ENCODE results near the gene CLEC7A.

The CLEC7A gene

GRCh38 chr12:10142976-10143589 lies 13.1 kb upstream of the CLEC7A start:
- no peak for DNase-seq (ENCODE audit: low read depth, low spot score)

GRCh38 chr12:10140001-10140400 lies 10.0 kb upstream of the CLEC7A start:
- DNase-seq (ENCODE audit: low read depth, low spot score): peak; percentile 35

GRCh38 chr12:10136637-10137205 lies 6.7 kb upstream of the CLEC7A start:
- DNase-seq (ENCODE audit: low read depth, low spot score): no peak

- no peak for DNase-seq (ENCODE audit: low read depth, low spot score)
Measured at GRCh38 chr12:10135126-10135525, 5.1 kb upstream of the CLEC7A start.

- no peak for DNase-seq (ENCODE audit: low read depth, low spot score)
Measured at GRCh38 chr12:10132850-10133370, 2.9 kb upstream of the CLEC7A start.

GRCh38 chr12:10131111-10131690 lies 1.2 kb upstream of the CLEC7A start:
- DNase-seq (ENCODE audit: low read depth, low spot score): no peak

GRCh38 chr12:10128687-10129086 lies 1.3 kb downstream of the CLEC7A start:
- DNase-seq (ENCODE audit: low read depth, low spot score): no peak

GRCh38 chr12:10126413-10126812 lies 3.6 kb downstream of the CLEC7A start:
- DNase-seq (ENCODE audit: low read depth, low spot score): no peak

GRCh38 chr12:10122689-10123088 lies 7.3 kb downstream of the CLEC7A start:
- no peak for DNase-seq (ENCODE audit: low read depth, low spot score)

- no peak for DNase-seq (ENCODE audit: low read depth, low spot score)
Measured at GRCh38 chr12:10121278-10121677, 8.7 kb downstream of the CLEC7A start.

GRCh38 chr12:10119066-10119465 lies 10.9 kb downstream of the CLEC7A start:
- no peak for DNase-seq (ENCODE audit: low read depth, low spot score)

- DNase-seq (ENCODE audit: low read depth, low spot score): no peak
Measured at GRCh38 chr12:10115890-10116289, 14.1 kb downstream of the CLEC7A start.

GRCh38 chr12:10115311-10115710 lies 14.7 kb downstream of the CLEC7A start:
- DNase-seq (ENCODE audit: low read depth, low spot score): no peak

- DNase-seq (ENCODE audit: low read depth, low spot score): no peak
Measured at GRCh38 chr12:10113920-10114319, 16.1 kb downstream of the CLEC7A start.

- no peak for DNase-seq (ENCODE audit: low read depth, low spot score)
Measured at GRCh38 chr12:10113075-10113474, 16.9 kb downstream of the CLEC7A start.

GRCh38 chr12:10111451-10111850 lies 18.5 kb downstream of the CLEC7A start:
- peak; percentile 82 for DNase-seq (ENCODE audit: low read depth, low spot score)

- no peak for DNase-seq (ENCODE audit: low read depth, low spot score)
Measured at GRCh38 chr12:10110256-10110844, 19.6 kb downstream of the CLEC7A start.

GRCh38 chr12:10102322-10102721 lies 27.7 kb downstream of the CLEC7A start:
- no peak for DNase-seq (ENCODE audit: low read depth, low spot score)

- no peak for DNase-seq (ENCODE audit: low read depth, low spot score)
Measured at GRCh38 chr12:10101648-10102220, 28.3 kb downstream of the CLEC7A start.

- DNase-seq (ENCODE audit: low read depth, low spot score): peak; percentile 77
Measured at GRCh38 chr12:10101042-10101579, 28.9 kb downstream of the CLEC7A start.

GRCh38 chr12:10098791-10099190 lies 31.2 kb downstream of the CLEC7A start, which contains the start of gene CLEC1A:
CLEC1A (minus strand) TSS chr12:10098985; CDS start chr12:10098922, 63 bp downstream.
- DNase-seq (ENCODE audit: low read depth, low spot score): peak; percentile 88

GRCh38 chr12:10097521-10097920 lies 32.5 kb downstream of the CLEC7A start:
- DNase-seq (ENCODE audit: low read depth, low spot score): no peak
